COR-L47 (cell line): ENCODE results near the gene AGTPBP1.

Experiments
- DNase-seq: peaks from one replicate; lab custom pipeline; 2025; lab: John Stamatoyannopoulos, UW

Gene AGTPBP1

GRCh38 chr9:85534340-85534739 lies 207.4 kb downstream of the AGTPBP1 start:
- no peak for DNase-seq

GRCh38 chr9:85533538-85533937 lies 208.2 kb downstream of the AGTPBP1 start:
- DNase-seq: no peak

- DNase-seq: no peak
These were observed 211.0 kb downstream of the AGTPBP1 start for GRCh38 chr9:85530721-85531120.

GRCh38 chr9:85528607-85529006 lies 213.1 kb downstream of the AGTPBP1 start:
- no peak for DNase-seq

GRCh38 chr9:85528142-85528541 lies 213.6 kb downstream of the AGTPBP1 start:
- no peak for DNase-seq

- DNase-seq: no peak
These were observed 214.3 kb downstream of the AGTPBP1 start for GRCh38 chr9:85527331-85528020.

GRCh38 chr9:85524531-85524930 lies 217.2 kb downstream of the AGTPBP1 start:
- no peak for DNase-seq

GRCh38 chr9:85523202-85523601 lies 218.6 kb downstream of the AGTPBP1 start:
- no peak for DNase-seq

- no peak for DNase-seq
These were observed 219.2 kb downstream of the AGTPBP1 start for GRCh38 chr9:85522459-85523092.

GRCh38 chr9:85521371-85522197 lies 220.2 kb downstream of the AGTPBP1 start:
- DNase-seq: no peak

GRCh38 chr9:85516976-85517637 lies 224.6 kb downstream of the AGTPBP1 start:
- no peak for DNase-seq

GRCh38 chr9:85516455-85516854 lies 225.3 kb downstream of the AGTPBP1 start:
- peak; percentile 71 for DNase-seq

GRCh38 chr9:85515021-85515420 lies 226.7 kb downstream of the AGTPBP1 start:
- DNase-seq: no peak

GRCh38 chr9:85514256-85514655 lies 227.5 kb downstream of the AGTPBP1 start:
- no peak for DNase-seq

- no peak for DNase-seq
These were observed 230.0 kb downstream of the AGTPBP1 start for GRCh38 chr9:85511746-85512145.

GRCh38 chr9:85510830-85511504 lies 230.8 kb downstream of the AGTPBP1 start:
- no peak for DNase-seq

GRCh38 chr9:85508616-85509015 lies 233.1 kb downstream of the AGTPBP1 start:
- DNase-seq: no peak

- DNase-seq: no peak
These were observed 236.1 kb downstream of the AGTPBP1 start for GRCh38 chr9:85505612-85506011.

GRCh38 chr9:85502815-85503655 lies 238.7 kb downstream of the AGTPBP1 start:
- no peak for DNase-seq

GRCh38 chr9:85501882-85502281 lies 239.9 kb downstream of the AGTPBP1 start:
- DNase-seq: no peak

GRCh38 chr9:85501456-85501855 lies 240.3 kb downstream of the AGTPBP1 start:
- no peak for DNase-seq
